Naive B cell (primary cell): ENCODE data around the gene PRICKLE2. TPM values are rescaled to one million over a fixed set of nuclear protein-coding genes. Genes with fewer than 3 reads are reported as not detected.

Experiments used
- ATAC-seq, 2 donors: fragments of 150-1000 bp; cut with Tn5 transposase; 2 replicates each; pipeline ENCODE4 v1.10.0; 2021; ENCODE audit warnings: low read depth in 2 of 2, mild to moderate bottlenecking in 2 of 2, moderate library complexity in 2 of 2
- DNase-seq: peaks from one replicate; pipeline ENCODE4 v3.0.0; 2022
- H3K27ac Mint-ChIP-seq, 6 donors: one replicate each; pipeline ENCODE4 v1.8.0; 2020 to 2022; ENCODE audit warnings: mild to moderate bottlenecking in 6 of 6, mixed read lengths in 6 of 6, moderate library complexity in 5 of 6, inconsistent platforms in 2 of 6
- H3K27me3 Mint-ChIP-seq, 3 donors: one replicate each; pipeline ENCODE4 v1.8.0; 2021 to 2022; ENCODE audit warnings: mixed read lengths in 3 of 3, mild to moderate bottlenecking in 1 of 3
- H3K36me3 Mint-ChIP-seq, 2 donors: one replicate each; pipeline ENCODE4 v1.8.0; 2020 to 2022; ENCODE audit warnings: mixed read lengths in 2 of 2, inconsistent platforms in 1 of 2, mild to moderate bottlenecking in 1 of 2
- H3K4me1 Mint-ChIP-seq, 3 donors: one replicate each; pipeline ENCODE4 v1.8.0; 2020 to 2022; ENCODE audit warnings: mixed read lengths in 3 of 3, inconsistent platforms in 1 of 3, mild to moderate bottlenecking in 1 of 3, moderate library complexity in 1 of 3
- H3K4me3 Mint-ChIP-seq, 8 donors: one replicate each; pipeline ENCODE4 v1.8.0; 2020 to 2022; ENCODE audit warnings: mild to moderate bottlenecking in 8 of 8, mixed read lengths in 8 of 8, moderate library complexity in 8 of 8, inconsistent platforms in 2 of 8
- H3K9me3 Mint-ChIP-seq, 7 donors: one replicate each; pipeline ENCODE4 v1.8.0; 2020 to 2022; ENCODE audit warnings: mixed read lengths in 7 of 7, mild to moderate bottlenecking in 5 of 7, inconsistent platforms in 2 of 7, moderate library complexity in 1 of 7
- polyA plus RNA-seq, 6 donors: library from polyadenylated mRNA; unstranded; fragments of 300-500 nt; fragmentation: Illumina TruSeq; gene quantifications; one replicate each; pipeline ENCODE4 v1.2.3, GENCODE V29; 2021; ENCODE audit warnings: low read depth in 6 of 6

PRICKLE2 gene
- not detected for polyA plus RNA-seq

- DNase-seq (no peak), ATAC-seq (peak; percentile 32 to 63)
- H3K4me3 Mint-ChIP-seq, result peak within 1 kb of the TSS in 6 of 8 donors; percentile 18 to 65 (median 46)
- peaks cover 0 to 4% (median 0%) of the 10 kb centered on the region in 7 donors for H3K9me3 Mint-ChIP-seq
- H3K36me3 Mint-ChIP-seq, result no peaks in the 10 kb centered on the region
- H3K27me3 Mint-ChIP-seq, result peaks cover 5 to 12% (median 10%) of the 10 kb centered on the region in 3 donors
- peaks cover 0 to 5% (median 0%) of the 10 kb centered on the region in 3 donors for H3K4me1 Mint-ChIP-seq
- H3K27ac Mint-ChIP-seq, result peak within 1 kb of the TSS in 3 of 6 donors; percentile 43 to 72 (median 56)
These were observed at the start of gene PRICKLE2 for GRCh38 chr3:64224826-64225610. Gene PRICKLE2, minus strand, starts transcription at chr3:64225466. Its CDS starts 26,539 bp downstream, at chr3:64198927.

- peaks cover 10 to 19% (median 14%) of the 10 kb centered on the region in 3 donors for H3K27me3 Mint-ChIP-seq
- H3K4me3 Mint-ChIP-seq, result no peak overlapping the region
- no peak overlapping the region for H3K27ac Mint-ChIP-seq
- no peaks in the 10 kb centered on the region for H3K4me1 Mint-ChIP-seq
- ATAC-seq (no peak), DNase-seq (no peak)
- H3K36me3 Mint-ChIP-seq, result peaks cover 0 to 5% of the 10 kb centered on the region in 2 donors
- peaks cover 0 to 17% (median 7%) of the 10 kb centered on the region in 7 donors for H3K9me3 Mint-ChIP-seq
These were observed 47.6 kb upstream of the PRICKLE2 start for GRCh38 chr3:64272842-64273241.

- Mint-ChIP-seq H3K4me3 (no peak overlapping the region), H3K27ac (no peak overlapping the region), H3K9me3 (peaks cover 0 to 17% (median 7%) of the 10 kb centered on the region in 7 donors), H3K27me3 (peaks cover 10 to 19% (median 14%) of the 10 kb centered on the region in 3 donors), H3K36me3 (peaks cover 0 to 5% of the 10 kb centered on the region in 2 donors), H3K4me1 (no peaks in the 10 kb centered on the region)
- ATAC-seq, result no peak
- DNase-seq, result no peak
These were observed 47.0 kb upstream of the PRICKLE2 start for GRCh38 chr3:64272271-64272670.

DNA sequence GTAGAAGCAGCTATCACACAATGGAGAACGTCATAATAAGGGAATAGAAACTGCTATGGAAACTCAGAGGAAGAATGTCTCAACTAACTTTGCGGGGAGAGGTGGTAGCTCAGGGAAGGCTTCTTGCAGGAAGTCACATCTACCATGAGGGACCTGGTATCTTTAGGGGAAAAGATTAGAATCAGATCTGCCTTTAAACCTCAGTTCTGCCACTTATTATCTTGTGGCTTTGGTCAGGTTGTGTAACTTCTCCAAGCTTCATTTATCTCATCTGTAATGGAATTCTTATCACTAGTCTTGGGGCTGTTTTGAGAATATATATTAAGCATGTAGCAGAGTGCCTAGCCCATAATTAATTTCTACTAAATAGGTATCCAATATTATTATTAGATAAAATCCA, 46.4 kb upstream of the PRICKLE2 start:
- Mint-ChIP-seq H3K9me3 (peaks cover 0 to 17% (median 7%) of the 10 kb centered on the region in 7 donors), H3K27me3 (peaks cover 14 to 19% (median 15%) of the 10 kb centered on the region in 3 donors), H3K27ac (no peak overlapping the region), H3K36me3 (peaks cover 0 to 5% of the 10 kb centered on the region in 2 donors), H3K4me1 (no peaks in the 10 kb centered on the region), H3K4me3 (no peak overlapping the region)
- DNase-seq, result no peak
- no peak for ATAC-seq

GRCh38 chr3:64270866-64271260, 45.6 kb upstream of the PRICKLE2 start:
- Mint-ChIP-seq H3K4me1 (no peaks in the 10 kb centered on the region), H3K27me3 (peaks cover 15 to 19% (median 19%) of the 10 kb centered on the region in 3 donors)

GRCh38 chr3:64270142-64270865, 45.0 kb upstream of the PRICKLE2 start:
- Mint-ChIP-seq H3K4me3 (no peak overlapping the region), H3K9me3 (peaks cover 0 to 17% (median 9%) of the 10 kb centered on the region in 7 donors), H3K4me1 (no peaks in the 10 kb centered on the region), H3K36me3 (peaks cover 0 to 5% of the 10 kb centered on the region in 2 donors), H3K27ac (no peak overlapping the region), H3K27me3 (peaks cover 15 to 25% (median 19%) of the 10 kb centered on the region in 3 donors)
- no peak for ATAC-seq
- DNase-seq, result no peak

More at GRCh38 chr3:64270866-64271260, 45.6 kb upstream of the PRICKLE2 start:
- Mint-ChIP-seq H3K36me3 (peaks cover 0 to 5% of the 10 kb centered on the region in 2 donors), H3K27ac (no peak overlapping the region), H3K4me3 (no peak overlapping the region), H3K9me3 (peaks cover 0 to 17% (median 9%) of the 10 kb centered on the region in 7 donors)
- DNase-seq (no peak), ATAC-seq (no peak)

DNA sequence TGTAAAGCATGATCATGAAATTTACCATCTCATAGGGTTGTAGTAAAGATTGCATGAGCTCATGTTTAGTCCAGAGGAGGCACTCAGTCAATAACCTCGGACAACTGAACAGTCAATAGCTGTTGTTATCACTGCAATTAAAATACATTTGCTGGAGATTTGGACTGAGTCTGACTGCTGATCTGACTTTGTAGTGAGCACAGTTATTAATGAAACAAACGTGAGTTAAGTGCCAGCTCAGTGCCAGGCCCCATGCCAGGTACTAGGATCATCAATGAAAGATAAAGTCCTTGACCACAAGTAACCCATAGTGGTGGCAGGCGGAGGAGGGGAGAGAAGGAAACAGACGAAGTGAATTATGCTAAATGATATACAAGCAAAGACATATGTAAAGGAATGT, 43.7 kb upstream of the PRICKLE2 start:
- peaks cover 0 to 10% of the 10 kb centered on the region in 2 donors for H3K36me3 Mint-ChIP-seq
- H3K9me3 Mint-ChIP-seq, result peaks cover 0 to 17% (median 8%) of the 10 kb centered on the region in 7 donors
- no peak overlapping the region for H3K4me3 Mint-ChIP-seq
- ATAC-seq, result no peak
- DNase-seq, result no peak
- H3K27me3 Mint-ChIP-seq, result peaks cover 22 to 30% (median 24%) of the 10 kb centered on the region in 3 donors
- no peak overlapping the region for H3K27ac Mint-ChIP-seq
- no peaks in the 10 kb centered on the region for H3K4me1 Mint-ChIP-seq

GRCh38 chr3:64267721-64268604, 42.7 kb upstream of the PRICKLE2 start:
- ATAC-seq (no peak), DNase-seq (no peak)
- H3K36me3 Mint-ChIP-seq, result peaks cover 0 to 10% of the 10 kb centered on the region in 2 donors
- H3K9me3 Mint-ChIP-seq, result peaks cover 0 to 17% (median 5%) of the 10 kb centered on the region in 7 donors
- peaks cover 22 to 25% (median 24%) of the 10 kb centered on the region in 3 donors for H3K27me3 Mint-ChIP-seq
- H3K4me3 Mint-ChIP-seq, result no peak overlapping the region
- H3K4me1 Mint-ChIP-seq, result no peaks in the 10 kb centered on the region
- H3K27ac Mint-ChIP-seq, result no peak overlapping the region

GRCh38 chr3:64266983-64267382, 41.7 kb upstream of the PRICKLE2 start:
- peaks cover 7 to 10% of the 10 kb centered on the region in 2 donors for H3K36me3 Mint-ChIP-seq
- H3K27me3 Mint-ChIP-seq, result peaks cover 22 to 33% (median 28%) of the 10 kb centered on the region in 3 donors
- no peak overlapping the region for H3K27ac Mint-ChIP-seq
- peaks cover 0 to 17% (median 11%) of the 10 kb centered on the region in 7 donors for H3K9me3 Mint-ChIP-seq
- H3K4me3 Mint-ChIP-seq, result no peak overlapping the region
- H3K4me1 Mint-ChIP-seq, result no peaks in the 10 kb centered on the region
- DNase-seq (no peak), ATAC-seq (no peak)

GRCh38 chr3:64266065-64266931, 41.0 kb upstream of the PRICKLE2 start:
- Mint-ChIP-seq H3K9me3 (peaks cover 0 to 14% (median 11%) of the 10 kb centered on the region in 7 donors), H3K4me3 (no peak overlapping the region), H3K27me3 (peaks cover 22 to 34% (median 28%) of the 10 kb centered on the region in 3 donors), H3K27ac (no peak overlapping the region), H3K36me3 (peaks cover 7 to 10% of the 10 kb centered on the region in 2 donors), H3K4me1 (no peaks in the 10 kb centered on the region)
- no peak for ATAC-seq
- DNase-seq, result no peak

- no peak for ATAC-seq
- H3K36me3 Mint-ChIP-seq, result peaks cover 6 to 7% of the 10 kb centered on the region in 2 donors
- DNase-seq, result no peak
- no peak overlapping the region for H3K27ac Mint-ChIP-seq
- H3K4me1 Mint-ChIP-seq, result no peaks in the 10 kb centered on the region
- H3K4me3 Mint-ChIP-seq, result no peak overlapping the region
- H3K9me3 Mint-ChIP-seq, result peaks cover 0 to 9% (median 6%) of the 10 kb centered on the region in 7 donors
- H3K27me3 Mint-ChIP-seq, result peaks cover 22 to 34% (median 24%) of the 10 kb centered on the region in 3 donors
These were observed 40.4 kb upstream of the PRICKLE2 start for GRCh38 chr3:64265646-64266045.
